Measurements from ENCODE around the gene LRRC75B.
"Not testable (repeated sequence)": the region's sequence is repeated elsewhere in the genome, so short reads cannot be mapped to it uniquely, and the experiment has no call there.

GRCh38 chr22:24593559-24593835, 624 bp upstream of the LRRC75B start:
- not testable (repeated sequence) for TF ChIP-seq CTCF (conservative IDR thresholded peaks at IDR 0.05; ENCODE audit: low read depth, low read length); EZH2 (IDR thresholded peaks at IDR 0.05; ENCODE audit: borderline replicate concordance, low read depth, low read length, poor library complexity, severe bottlenecking)
